HuH-7 (cell line): Measurements from ENCODE around the gene GJA5.

ENCODE experiments used
- DNase-seq: peaks from one replicate; pipeline ENCODE4 v3.0.0; 2011; ENCODE audit warnings: low spot score

Gene GJA5

DNA sequence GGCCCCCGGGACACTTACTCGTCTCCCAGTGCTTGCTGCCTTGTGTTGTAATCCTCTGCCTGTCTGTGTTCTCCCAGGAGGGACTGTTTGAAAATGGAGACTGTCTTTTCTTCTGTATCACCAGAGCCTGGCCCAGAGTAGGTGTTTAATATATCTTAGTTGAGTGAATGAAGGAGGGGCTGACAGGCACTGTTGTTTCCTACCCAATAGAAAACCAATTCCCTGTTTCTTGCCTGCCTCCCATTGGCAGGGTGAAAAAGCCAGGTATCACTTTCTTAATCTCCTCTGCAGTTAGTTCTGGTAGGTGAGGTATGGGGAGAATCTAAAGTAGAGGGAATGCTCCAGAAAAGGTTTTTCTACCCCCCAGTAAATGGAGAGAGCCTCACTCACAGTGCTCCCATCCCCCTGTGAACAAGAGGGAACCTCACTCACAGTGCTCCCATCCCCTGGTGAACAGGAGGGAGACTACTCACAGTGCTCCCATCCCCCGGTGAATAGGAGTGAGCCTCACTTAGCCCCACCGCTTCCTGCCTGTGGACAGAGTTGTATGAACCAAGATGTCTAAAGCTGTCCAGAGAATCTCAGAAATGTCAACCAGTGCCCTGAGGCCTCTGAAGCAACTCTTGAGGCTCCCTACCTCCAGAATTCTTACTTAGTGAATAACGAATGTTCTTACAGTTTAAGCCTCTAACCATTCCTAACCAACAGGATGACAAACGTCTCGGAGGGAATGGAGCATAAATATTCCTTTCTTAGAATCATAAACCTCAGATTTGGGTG is at the start of gene GJA5:
Gene GJA5 (minus strand): TSS at position 122 of the 780 bp plus-strand sequence. CDS start 1,364 bp downstream, outside the sequence.
- DNase-seq: no peak

- no peak for DNase-seq
Measured at GRCh38 chr1:147809236-147809635, 48.8 kb upstream of the GJA5 start.

GRCh38 chr1:147808025-147808424 is 47.6 kb upstream of the GJA5 start:
- DNase-seq: peak; percentile 40

DNA sequence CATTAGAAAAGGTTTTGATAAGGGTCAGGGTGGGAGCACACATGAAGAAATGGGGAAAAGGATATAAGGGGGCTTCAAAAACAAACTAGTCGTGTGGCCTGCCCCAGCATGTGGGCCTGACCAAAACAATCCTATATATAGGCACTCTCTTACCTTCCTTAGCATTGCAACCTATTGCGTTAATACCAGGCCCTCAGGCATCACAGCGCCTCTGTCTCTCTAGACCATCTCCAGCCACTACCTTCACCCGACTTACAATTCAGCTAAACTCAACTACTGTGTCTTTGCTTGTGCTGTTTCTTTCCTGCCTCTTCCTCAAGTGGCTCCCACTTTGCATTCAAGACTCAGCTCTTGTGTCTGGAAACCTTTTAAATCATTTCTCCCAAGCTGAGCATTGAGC is 47.0 kb upstream of the GJA5 start:
- no peak for DNase-seq

GRCh38 chr1:147804942-147805723 is 44.7 kb upstream of the GJA5 start:
- peak; percentile 10 for DNase-seq

GRCh38 chr1:147800804-147801203 is 40.4 kb upstream of the GJA5 start:
- DNase-seq: no peak

DNA sequence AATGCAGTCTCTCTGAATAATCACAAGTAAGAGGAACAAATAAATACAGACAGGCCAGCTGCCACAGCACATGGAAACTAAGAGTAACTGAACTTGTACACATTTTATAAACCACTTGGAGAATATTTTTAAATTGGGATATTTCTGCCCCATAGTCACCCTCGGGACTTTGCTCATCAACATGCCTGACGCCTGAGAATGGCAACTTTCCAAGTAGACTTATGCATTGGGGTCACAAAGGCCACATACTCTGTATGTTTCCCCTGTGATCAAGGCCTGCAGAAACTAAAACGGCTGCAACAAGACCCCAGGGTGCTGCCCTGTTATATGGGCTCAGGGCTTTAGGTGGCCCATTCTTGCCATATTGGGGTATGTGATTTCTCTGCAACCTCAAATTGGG is 38.3 kb upstream of the GJA5 start:
- no peak for DNase-seq

DNA sequence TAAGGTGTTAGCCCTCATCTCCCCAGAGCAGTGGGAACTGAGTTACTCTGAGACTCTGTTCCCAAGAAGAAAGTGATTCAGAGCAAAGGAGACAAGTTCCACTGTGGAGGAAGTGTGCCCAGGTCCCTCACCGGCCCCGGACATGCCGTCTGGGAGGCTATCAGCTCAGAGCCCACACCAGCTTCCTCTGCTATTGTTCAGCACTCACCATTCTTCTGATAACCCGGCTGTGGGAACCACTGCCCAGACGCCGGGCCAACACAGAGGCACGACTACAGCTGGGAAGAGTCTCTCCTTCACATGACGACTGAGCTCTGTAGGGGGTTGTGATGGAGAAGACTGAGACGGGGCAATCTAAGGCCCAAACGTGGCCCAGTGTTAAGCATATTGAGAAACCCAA is 34.2 kb upstream of the GJA5 start:
- DNase-seq: no peak

DNA sequence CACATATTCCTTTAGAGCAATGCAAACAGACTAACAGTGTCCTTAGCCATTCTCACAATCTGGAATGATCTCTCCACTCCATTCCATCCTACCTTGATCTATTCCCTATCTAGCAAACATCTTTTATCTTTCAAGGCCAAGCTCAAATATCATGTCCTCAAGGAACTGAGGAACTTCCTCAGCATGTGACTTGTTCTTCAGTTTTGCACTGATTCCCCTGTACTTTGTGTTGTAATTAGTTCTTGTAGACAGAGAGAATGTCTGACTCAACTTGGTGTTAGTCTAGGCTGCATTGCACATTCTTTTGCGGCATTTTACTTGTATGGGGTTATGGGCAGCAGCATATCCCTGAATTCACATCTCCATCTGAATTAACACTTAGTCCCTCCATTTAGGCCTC is 31.5 kb upstream of the GJA5 start:
- no peak for DNase-seq

DNA sequence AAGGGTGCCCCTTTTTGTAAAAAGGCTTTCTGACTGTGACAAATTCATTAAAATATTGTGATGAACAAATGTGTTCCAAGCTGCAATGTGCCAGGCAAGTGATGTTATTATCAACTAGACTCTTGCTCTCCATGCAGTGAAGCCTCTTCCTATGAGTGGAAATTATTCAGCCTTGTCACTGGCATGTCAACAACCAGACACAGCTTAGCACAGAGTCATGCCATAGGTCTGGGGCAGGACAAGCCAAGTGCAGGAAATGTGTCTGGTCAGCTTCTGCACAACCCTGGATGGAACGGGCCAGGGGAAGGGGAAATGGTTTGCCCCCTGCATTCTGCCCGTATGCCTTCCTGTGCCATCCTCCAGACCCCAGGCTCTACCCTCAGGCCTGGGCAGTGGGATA is 27.4 kb upstream of the GJA5 start:
- DNase-seq: no peak

- DNase-seq: no peak
Measured at GRCh38 chr1:147786536-147786935, 26.1 kb upstream of the GJA5 start.

DNA sequence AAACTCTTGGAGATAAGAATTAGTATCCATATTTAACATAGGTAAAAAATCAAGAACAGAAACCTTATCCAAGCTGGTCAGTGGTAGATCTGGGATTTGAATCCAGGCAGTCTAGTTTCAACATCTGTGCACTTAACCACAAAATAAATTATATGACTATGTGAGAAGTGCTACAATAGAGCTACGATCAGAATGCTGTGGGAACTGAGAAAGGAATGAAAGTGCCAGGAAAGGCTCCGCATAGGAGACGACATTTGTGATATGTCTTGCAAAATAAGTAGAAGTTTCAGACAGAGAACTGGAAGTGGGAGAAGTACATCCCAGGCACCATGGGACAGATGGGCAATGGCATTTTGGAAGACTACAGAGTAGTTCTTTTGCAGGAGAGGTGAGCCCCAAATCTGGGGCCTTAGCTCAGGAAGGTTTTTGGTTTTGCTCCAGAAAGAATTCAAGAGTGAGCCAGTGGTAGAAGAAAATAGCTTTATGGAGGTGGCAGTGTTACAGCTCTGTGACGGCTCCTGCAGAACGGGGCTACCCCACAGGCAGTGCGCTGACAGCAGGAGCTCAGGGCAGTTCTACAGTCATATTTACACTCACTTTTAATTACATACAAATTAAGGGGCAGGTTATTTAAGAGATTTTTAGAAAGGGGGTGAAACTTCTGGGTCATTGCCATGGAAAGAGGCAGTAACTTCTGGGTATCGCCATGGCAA is 25.5 kb upstream of the GJA5 start:
- no peak for DNase-seq

DNA sequence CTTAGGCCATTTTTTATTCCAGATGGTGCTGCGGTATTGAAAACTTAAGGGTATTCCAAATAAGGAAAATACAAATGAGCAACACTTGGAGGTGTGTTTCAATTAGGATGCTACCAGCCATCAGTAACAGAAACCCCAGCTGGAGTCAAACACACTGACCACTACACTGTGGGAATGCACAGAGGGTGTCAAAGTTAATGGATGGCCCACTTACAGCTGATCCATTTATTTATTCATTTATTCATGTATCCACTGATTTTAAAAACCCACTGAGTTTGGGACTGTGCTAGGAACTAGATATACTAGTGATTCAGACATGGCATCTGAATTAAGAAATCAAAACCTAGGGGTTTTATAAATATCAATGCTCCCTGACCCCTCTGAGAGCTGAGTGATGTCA is 24.5 kb upstream of the GJA5 start:
- DNase-seq: no peak

GRCh38 chr1:147781056-147781471 is 20.7 kb upstream of the GJA5 start:
- no peak for DNase-seq

GRCh38 chr1:147777694-147778093 is 17.3 kb upstream of the GJA5 start:
- no peak for DNase-seq

GRCh38 chr1:147773215-147773715 is 12.9 kb upstream of the GJA5 start:
- DNase-seq: no peak

DNA sequence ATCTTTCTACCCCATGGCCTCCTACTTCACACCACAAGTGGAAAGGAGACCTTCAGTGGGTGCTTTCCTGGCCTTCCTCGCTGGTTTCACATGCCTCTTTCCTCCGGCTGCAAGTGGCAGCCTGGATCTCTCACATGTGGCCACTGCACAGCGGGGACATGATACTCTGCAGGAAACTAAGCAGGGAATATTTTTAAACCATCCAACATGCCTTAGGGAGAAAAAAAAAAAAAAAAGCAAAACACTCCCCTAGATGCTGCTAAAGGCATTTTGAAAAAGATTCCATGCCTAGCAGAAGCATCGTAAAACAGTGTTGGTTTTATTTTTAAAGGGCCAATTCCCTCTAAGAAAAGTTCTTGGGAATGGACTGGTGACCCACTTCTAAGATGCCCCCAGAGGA is 12.2 kb upstream of the GJA5 start:
- no peak for DNase-seq

DNA sequence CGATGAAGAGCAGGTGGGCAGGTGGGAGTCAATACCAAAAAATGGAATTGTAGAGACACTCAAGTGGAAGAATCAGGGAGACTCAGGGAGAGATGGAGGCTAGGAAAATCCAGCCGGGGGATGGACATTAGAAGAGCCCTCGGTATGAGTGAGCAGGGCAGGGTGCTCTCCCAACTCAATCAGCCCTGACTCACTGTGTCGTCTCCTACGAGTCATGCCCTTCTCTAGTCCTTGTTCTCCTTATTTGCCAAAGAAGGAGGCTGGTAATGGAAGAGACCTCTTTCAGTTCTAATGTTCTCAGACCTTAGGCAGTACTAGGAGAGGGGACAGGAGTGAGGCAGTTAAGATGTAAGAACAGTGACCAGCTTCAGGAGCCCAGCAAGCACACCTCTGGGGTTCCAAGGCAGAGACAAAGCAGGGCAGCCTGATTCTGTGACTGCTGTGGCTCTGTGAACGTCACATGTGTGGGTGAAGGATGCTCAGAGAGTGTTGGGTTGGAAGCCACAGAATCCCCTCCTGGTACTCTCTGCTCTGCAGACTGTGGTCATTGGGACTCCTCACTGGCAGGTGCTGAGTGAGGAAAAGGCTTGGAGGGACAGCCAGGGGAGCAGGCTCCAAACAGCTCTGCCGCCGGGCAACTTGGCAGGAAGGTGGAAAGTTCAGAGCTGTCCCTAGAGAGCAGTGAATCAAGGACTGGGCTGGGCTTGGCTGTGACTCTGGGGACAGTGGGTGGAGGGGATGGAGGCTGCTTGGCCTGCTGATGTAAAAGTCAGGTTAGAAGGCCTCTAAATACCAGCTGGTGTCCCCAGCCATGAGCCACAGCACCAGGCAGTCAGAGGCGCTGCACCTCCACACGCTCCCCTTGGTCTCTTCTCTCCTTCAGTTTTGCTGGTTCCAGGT is 11.1 kb upstream of the GJA5 start:
- DNase-seq: no peak

DNA sequence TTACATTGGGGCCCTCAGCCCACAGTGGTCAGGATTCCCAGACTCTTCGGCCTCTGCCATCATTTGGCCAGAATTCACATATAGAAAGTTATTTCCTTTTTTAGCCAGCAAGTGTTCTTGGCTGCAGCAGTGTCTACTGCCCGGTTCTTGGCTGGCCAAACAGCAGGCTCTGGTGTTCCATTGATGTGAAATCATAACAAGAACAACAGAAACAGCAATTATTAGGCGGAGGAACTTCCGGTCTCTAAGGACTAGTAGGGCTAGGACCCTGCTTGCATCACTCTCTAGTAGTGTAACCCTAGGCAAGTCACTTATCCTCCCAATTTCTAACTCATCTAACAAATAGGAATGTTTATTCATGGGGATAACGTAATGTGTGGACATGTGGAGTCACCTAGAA is 8.7 kb upstream of the GJA5 start:
- no peak for DNase-seq

GRCh38 chr1:147768582-147768981 is 8.2 kb upstream of the GJA5 start:
- DNase-seq: no peak

GRCh38 chr1:147768101-147768500 is 7.7 kb upstream of the GJA5 start:
- no peak for DNase-seq
